ENCODE results near the gene SCN3A. TPM values are rescaled to one million over a fixed set of nuclear protein-coding genes. Genes with fewer than 3 reads are reported as not detected.

The SCN3A gene
- total and polyA plus RNA-seq, 2 donors (not counting 3 experiments of a cell fraction or from before 2014, with no cell fraction given): not detected

DNA sequence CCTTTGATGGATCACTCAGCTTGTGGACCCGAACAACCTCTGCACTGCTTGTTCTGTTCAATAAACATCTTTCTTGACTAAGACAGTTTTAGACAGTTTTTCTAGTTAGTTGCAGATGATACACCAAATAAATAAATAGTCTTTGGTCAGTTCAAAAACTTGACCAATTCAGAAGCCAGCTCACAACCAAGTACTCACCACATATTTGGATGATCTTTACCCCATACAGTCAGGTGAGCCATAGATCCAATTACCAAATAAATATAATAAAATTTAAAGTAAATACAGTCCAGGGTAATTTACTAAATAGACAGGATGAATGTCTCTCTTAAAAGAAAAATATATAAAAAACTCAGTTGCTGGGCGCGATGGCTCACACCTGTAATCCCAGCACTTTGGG is 18.2 kb downstream of the SCN3A start:
- H3K4me2 ChIP-seq (ENCODE audit: insufficient read depth, low read length): no peak overlapping the region
- no peak overlapping the region for H3K27ac ChIP-seq (ENCODE audit: insufficient read depth, low read depth, low read length)
- FAIRE-seq (no peak), DNase-seq (ENCODE audit: low read depth, low spot score) (no peak)
- H3K36me3 ChIP-seq (ENCODE audit: control insufficient read depth in 2 of 2, extremely low read depth in 1 of 2, insufficient read depth in 2 of 2, low read length in 2 of 2): no peaks in the 10 kb centered on the region
- H3K4me3 ChIP-seq (replicated peaks in 1 of 3; ENCODE audit: insufficient read depth in 1 of 3, low read depth in 1 of 3, low read length in 3 of 3): no peak overlapping the region
- no peak overlapping the region for H3K9ac ChIP-seq (replicated peaks; ENCODE audit: extremely low read depth, insufficient read depth, low read length)
- H3K9me3 ChIP-seq (replicated peaks; ENCODE audit: control insufficient read depth, insufficient read depth, low read length): no peaks in the 10 kb centered on the region
- CTCF ChIA-PET: interaction anchor here (0.8 kb wide), 1 partner anchor 49 kb away, joined by 3 read pairs; no protein-coding TSS in a partner anchor
- no peaks in the 10 kb centered on the region for H4K20me1 ChIP-seq (replicated peaks; ENCODE audit: control insufficient read depth, extremely low read depth, insufficient read depth, low read length)
- no peaks in the 10 kb centered on the region for H3K4me1 ChIP-seq (ENCODE audit: control insufficient read depth, extremely low read depth, insufficient read depth, low read length)
- no peaks in the 10 kb centered on the region for H3K79me2 ChIP-seq (ENCODE audit: control insufficient read depth, insufficient read depth, low read length)
- H3K9me1 ChIP-seq (replicated peaks; ENCODE audit: control insufficient read depth, extremely low read depth, insufficient read depth, low read length): no peaks in the 10 kb centered on the region
- no peak for TF ChIP-seq CTCF (IDR thresholded peaks at IDR 0.05; ENCODE audit: extremely low read depth in 1 of 2, insufficient read depth in 1 of 2, low read depth in 1 of 2, low read length in 2 of 2)
- no peak for TF ChIP-seq MYC (IDR thresholded peaks at IDR 0.05; ENCODE audit: low read depth, low read length)
- no peak for TF ChIP-seq GATA2 (IDR thresholded peaks at IDR 0.05; ENCODE audit: insufficient read depth, insufficient read length, low read depth, low read length)
- TF ChIP-seq POLR2AphosphoS5 (IDR thresholded peaks at IDR 0.05; ENCODE audit: insufficient read depth, low read depth, low read length): no peak
- TF ChIP-seq POLR2A (IDR thresholded peaks at IDR 0.05; ENCODE audit: low read depth, low read length): no peak
- no peak for TF ChIP-seq EZH2 (IDR thresholded peaks at IDR 0.05; ENCODE audit: borderline replicate concordance, low read depth, low read length, severe bottlenecking)
- TF ChIP-seq JUN (IDR thresholded peaks at IDR 0.05; ENCODE audit: borderline replicate concordance, insufficient read depth, insufficient read length, low read depth): no peak
- TF ChIP-seq, protein P1, sequence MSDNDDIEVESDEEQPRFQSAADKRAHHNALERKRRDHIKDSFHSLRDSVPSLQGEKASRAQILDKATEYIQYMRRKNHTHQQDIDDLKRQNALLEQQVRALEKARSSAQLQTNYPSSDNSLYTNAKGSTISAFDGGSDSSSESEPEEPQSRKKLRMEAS (IDR thresholded peaks at IDR 0.05; ENCODE audit: insufficient read depth, insufficient read length): no peak
- dilution Hi-C loops (cut with MboI; ENCODE audit: extremely low pct_ligation_motif_present, low sequenced_read_pairs) (no loop called here), intact Hi-C loops (cut with micrococcal nuclease) (no loop called here)
- H3K27me3 ChIP-seq (ENCODE audit: control insufficient read depth in 2 of 2, insufficient read depth in 2 of 2, low read length in 2 of 2): peaks cover 3 to 7% of the 10 kb centered on the region in 2 experiments
- no TSS peak for BruUV-seq (replicated peaks)
- H2AFZ ChIP-seq (ENCODE audit: low read depth, low read length): no peak overlapping the region
- POLR2A ChIA-PET: no interaction called here
